ENCODE measurements around the gene GALR1.

The GALR1 gene, protein sequence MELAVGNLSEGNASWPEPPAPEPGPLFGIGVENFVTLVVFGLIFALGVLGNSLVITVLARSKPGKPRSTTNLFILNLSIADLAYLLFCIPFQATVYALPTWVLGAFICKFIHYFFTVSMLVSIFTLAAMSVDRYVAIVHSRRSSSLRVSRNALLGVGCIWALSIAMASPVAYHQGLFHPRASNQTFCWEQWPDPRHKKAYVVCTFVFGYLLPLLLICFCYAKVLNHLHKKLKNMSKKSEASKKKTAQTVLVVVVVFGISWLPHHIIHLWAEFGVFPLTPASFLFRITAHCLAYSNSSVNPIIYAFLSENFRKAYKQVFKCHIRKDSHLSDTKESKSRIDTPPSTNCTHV

GRCh38 chr18:77249569-77250500, at the start of gene GALR1:
Gene GALR1, plus strand, starts transcription at chr18:77249848. Its CDS starts 701 bp downstream, at chr18:77250549.
- DNase-seq (no peak), ATAC-seq (peak; percentile 35)
- Mint-ChIP-seq H3K4me3 (peak within 1 kb of the TSS; percentile 65 to 71), H3K9me3 (peaks cover 0 to 14% of the 10 kb centered on the region in 2 donors), H3K27me3 (peaks cover 93% of the 10 kb centered on the region), H3K4me1 (peaks cover 14% of the 10 kb centered on the region), H3K27ac (no peak within 1 kb of the TSS)

DNA sequence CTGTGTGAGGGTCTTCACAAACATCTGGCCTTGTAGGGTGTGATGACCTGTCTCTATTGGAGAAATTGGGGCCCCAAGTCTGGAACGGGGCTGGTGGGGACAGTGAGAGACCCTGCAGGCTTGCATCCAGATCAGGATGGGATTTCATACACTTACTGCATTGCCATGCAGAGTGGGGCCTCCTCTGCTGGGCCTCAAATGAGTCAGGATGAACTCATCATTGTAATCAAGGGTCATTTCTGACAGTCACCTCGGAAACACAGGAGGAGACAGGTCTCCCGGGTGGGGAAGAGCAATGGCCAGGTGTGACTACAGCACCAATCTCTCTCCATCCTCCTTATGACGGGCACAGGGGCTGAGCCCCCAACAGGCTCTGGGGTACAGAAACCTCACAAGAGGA, 48.1 kb upstream of the GALR1 start:
- peaks cover 8% of the 10 kb centered on the region for H3K27me3 Mint-ChIP-seq

GRCh38 chr18:77202329-77202728, 47.3 kb upstream of the GALR1 start:
- H3K27me3 Mint-ChIP-seq = peaks cover 8% of the 10 kb centered on the region
- H3K27ac Mint-ChIP-seq = no peak overlapping the region
- no peaks in the 10 kb centered on the region for H3K9me3 Mint-ChIP-seq
- DNase-seq (no peak), ATAC-seq (no peak)
- no peak overlapping the region for H3K4me3 Mint-ChIP-seq
- peaks cover 14% of the 10 kb centered on the region for H3K4me1 Mint-ChIP-seq

More for the DNA sequence above, 48.1 kb upstream of the GALR1 start:
- Mint-ChIP-seq H3K9me3 (no peaks in the 10 kb centered on the region), H3K4me3 (no peak overlapping the region), H3K4me1 (peaks cover 7% of the 10 kb centered on the region), H3K27ac (no peak overlapping the region)
- ATAC-seq = no peak
- DNase-seq = no peak

DNA sequence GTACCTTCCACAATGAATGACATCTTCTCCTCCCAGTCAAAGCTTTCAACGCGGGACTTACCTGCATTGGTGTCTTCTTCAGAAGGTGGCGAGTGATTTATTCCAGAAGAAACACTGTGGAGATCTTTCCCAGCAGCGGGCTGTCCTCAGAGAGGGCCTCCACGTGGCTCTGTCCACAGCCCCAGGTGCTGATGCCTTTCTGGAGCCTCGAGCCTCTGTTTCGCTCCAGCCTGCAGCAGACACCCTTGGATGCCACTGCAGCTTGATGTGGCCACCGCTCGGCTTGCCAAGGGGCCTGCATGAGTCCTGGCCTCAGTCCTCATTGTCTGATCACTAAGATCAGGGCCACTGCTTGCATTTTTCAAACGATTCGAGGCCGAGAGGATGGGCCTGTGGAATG, 46.6 kb upstream of the GALR1 start:
- Mint-ChIP-seq H3K4me1 (peaks cover 20% of the 10 kb centered on the region), H3K27me3 (peaks cover 8% of the 10 kb centered on the region), H3K27ac (peak overlapping the region in 1 of 2 donors; percentile 60), H3K4me3 (no peak overlapping the region), H3K9me3 (no peaks in the 10 kb centered on the region)
- DNase-seq (no peak), ATAC-seq (no peak)

- ATAC-seq (no peak), DNase-seq (no peak)
- Mint-ChIP-seq H3K9me3 (no peaks in the 10 kb centered on the region), H3K4me3 (no peak overlapping the region), H3K4me1 (peaks cover 28% of the 10 kb centered on the region), H3K27ac (peak overlapping the region in 1 of 2 donors; percentile 11), H3K27me3 (peaks cover 8% of the 10 kb centered on the region)
Observed at GRCh38 chr18:77203851-77204250, 45.8 kb upstream of the GALR1 start.

DNA sequence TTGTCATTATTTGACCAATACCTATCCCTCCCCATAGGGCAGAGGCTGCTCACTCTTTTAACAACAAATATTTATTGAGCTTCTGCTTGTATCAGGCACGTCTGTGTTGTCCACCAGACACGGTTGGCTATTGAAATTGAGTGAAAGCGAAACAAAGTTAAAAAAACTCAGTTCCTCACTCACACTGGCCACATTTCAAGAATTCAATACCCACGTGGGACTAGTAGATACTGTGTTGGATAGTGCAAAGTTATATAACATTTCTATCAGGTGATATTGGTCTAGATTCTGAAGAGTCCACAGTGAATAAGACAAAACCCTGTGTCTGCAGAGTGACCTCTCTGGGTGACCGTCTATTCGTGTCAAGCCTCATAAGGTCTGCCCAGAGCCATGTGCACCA, 43.9 kb upstream of the GALR1 start:
- no peak overlapping the region for H3K4me3 Mint-ChIP-seq
- no peak for ATAC-seq
- peaks cover 40% of the 10 kb centered on the region for H3K4me1 Mint-ChIP-seq
- H3K9me3 Mint-ChIP-seq = no peaks in the 10 kb centered on the region
- H3K27ac Mint-ChIP-seq = no peak overlapping the region
- peaks cover 8% of the 10 kb centered on the region for H3K27me3 Mint-ChIP-seq
- no peak for DNase-seq

DNA sequence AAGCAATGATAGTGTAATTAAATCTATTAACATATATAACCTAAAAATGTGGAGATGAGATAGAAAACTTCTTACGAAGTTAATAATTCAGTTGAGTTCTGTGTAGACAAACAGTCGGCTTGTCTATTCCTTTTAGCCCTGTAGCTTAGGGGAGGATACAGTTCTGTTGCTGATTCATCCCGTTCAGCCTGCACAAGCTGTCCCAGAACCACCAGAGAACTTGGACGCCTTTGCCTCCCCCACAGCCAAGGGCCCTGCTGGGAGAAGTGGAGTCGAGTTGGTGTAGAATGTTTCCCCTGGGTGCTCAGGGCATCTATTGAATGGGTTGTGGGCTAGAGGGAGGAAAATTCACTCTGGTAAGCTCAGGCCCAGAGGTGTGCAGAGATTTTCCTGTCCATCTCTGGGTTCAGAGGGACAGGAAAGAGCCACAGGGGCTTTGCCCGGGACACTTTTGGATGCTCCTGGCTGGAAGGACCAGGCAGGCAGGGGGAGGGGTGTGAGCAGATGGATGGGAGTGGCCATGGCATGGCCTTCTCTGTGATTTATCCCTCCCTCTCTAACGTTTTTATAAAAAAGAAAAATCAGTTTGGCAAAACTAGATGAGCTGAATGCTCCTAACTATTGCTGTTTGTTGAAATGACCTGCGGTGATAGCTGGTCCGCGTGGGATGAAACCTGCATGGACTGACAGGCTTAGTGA, 42.8 kb upstream of the GALR1 start:
- Mint-ChIP-seq H3K27ac (no peak overlapping the region), H3K9me3 (no peaks in the 10 kb centered on the region), H3K27me3 (peaks cover 8% of the 10 kb centered on the region), H3K4me1 (peaks cover 44% of the 10 kb centered on the region), H3K4me3 (no peak overlapping the region)
- DNase-seq (no peak), ATAC-seq (no peak)

DNA sequence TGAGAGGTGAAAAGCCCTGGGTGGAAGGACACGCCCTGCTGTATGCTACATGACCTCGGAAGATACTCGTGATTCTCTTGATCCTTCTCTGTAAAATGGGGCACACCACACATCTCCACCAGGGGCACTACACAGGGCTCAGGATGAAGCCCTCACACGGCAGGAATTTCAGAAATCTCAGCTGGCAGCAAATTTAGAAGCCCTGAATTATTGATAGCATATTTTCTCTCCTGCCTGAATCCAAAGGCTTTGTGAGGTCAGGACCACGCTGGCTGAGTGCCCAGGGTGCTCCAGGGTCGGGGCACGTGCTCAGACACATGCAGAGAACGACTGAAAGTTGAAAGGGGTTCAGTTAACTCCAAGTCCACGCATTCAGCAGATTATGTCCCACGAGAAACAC, 42.1 kb upstream of the GALR1 start:
- Mint-ChIP-seq H3K4me3 (peak overlapping the region; percentile 23 to 43), H3K4me1 (peaks cover 44% of the 10 kb centered on the region), H3K9me3 (no peaks in the 10 kb centered on the region), H3K27ac (peak overlapping the region; percentile 31 to 67), H3K27me3 (peaks cover 5% of the 10 kb centered on the region)
- ATAC-seq (peak; percentile 80), DNase-seq (peak; percentile 23 to 49)

- Mint-ChIP-seq H3K27me3 (no peaks in the 10 kb centered on the region), H3K27ac (peak overlapping the region; percentile 96 to 99), H3K9me3 (no peaks in the 10 kb centered on the region), H3K4me1 (peaks cover 44% of the 10 kb centered on the region), H3K4me3 (peak overlapping the region; percentile 83 to 88)
- ATAC-seq (peak; percentile 78), DNase-seq (peak in 1 of 2 donors; percentile 29)
Observed at GRCh38 chr18:77208964-77209363, 40.7 kb upstream of the GALR1 start.

GRCh38 chr18:77209587-77209986, 40.1 kb upstream of the GALR1 start:
- Mint-ChIP-seq H3K27ac (peak overlapping the region; percentile 58 to 59), H3K27me3 (no peaks in the 10 kb centered on the region), H3K9me3 (no peaks in the 10 kb centered on the region), H3K4me3 (peak overlapping the region; percentile 83 to 88), H3K4me1 (peaks cover 44% of the 10 kb centered on the region)
- ATAC-seq = peak; percentile 8
- no peak for DNase-seq

- H3K4me1 Mint-ChIP-seq = peaks cover 44% of the 10 kb centered on the region
- H3K27ac Mint-ChIP-seq = peak overlapping the region in 1 of 2 donors; percentile 49
- H3K27me3 Mint-ChIP-seq = no peaks in the 10 kb centered on the region
- ATAC-seq (peak; percentile 39), DNase-seq (no peak)
- peak overlapping the region in 1 of 2 donors; percentile 11 for H3K4me3 Mint-ChIP-seq
- no peaks in the 10 kb centered on the region for H3K9me3 Mint-ChIP-seq
Observed at GRCh38 chr18:77210249-77210648, 39.4 kb upstream of the GALR1 start.

DNA sequence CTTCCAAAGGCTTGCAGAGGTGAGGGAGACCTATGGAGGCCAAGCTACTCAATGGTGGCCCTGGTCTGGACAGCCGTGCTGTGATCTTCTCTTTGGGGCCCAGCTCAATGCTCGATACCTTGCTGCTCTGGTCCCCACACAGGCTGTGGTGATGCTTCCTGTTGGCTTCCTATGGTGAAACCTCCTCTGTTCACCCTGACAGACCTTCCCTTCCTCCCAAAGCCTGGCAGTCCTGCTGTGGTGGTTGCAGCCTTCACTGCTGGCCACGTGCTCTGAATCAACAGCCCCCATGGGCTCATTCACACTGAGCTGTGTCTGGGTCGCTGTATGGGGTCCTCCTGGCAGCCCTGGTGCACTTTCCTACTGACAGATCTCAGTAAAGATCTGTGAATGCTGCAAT, 31.0 kb upstream of the GALR1 start:
- Mint-ChIP-seq H3K9me3 (peaks cover 0 to 6% of the 10 kb centered on the region in 2 donors), H3K4me3 (no peak overlapping the region), H3K4me1 (peaks cover 9% of the 10 kb centered on the region), H3K27ac (no peak overlapping the region), H3K27me3 (no peaks in the 10 kb centered on the region)
- ATAC-seq = no peak
- no peak for DNase-seq

- no peaks in the 10 kb centered on the region for H3K27me3 Mint-ChIP-seq
- ATAC-seq = no peak
- peaks cover 0 to 6% of the 10 kb centered on the region in 2 donors for H3K9me3 Mint-ChIP-seq
- H3K4me3 Mint-ChIP-seq = no peak overlapping the region
- DNase-seq = no peak
- H3K27ac Mint-ChIP-seq = no peak overlapping the region
- H3K4me1 Mint-ChIP-seq = peaks cover 12% of the 10 kb centered on the region
Observed at GRCh38 chr18:77220726-77221125, 28.9 kb upstream of the GALR1 start.

DNA sequence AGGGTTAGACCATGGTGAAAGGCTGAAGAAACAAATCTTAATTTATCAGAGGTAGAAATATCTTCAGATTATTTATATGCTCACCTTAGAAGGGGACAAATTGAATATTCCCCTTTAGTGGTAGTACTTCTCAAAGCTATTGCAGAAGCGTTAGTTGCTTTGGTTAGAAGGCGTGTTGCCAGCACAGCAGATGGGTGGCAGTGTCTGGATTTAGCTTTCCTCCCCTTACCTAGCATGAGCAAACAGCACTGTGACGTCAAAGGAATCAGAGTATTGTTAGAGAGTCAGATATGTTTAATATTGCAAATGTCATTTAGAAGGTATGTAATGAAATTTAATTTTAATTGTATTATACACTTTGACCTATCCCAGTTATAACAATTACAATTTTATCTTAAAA, 27.2 kb upstream of the GALR1 start:
- DNase-seq = no peak
- Mint-ChIP-seq H3K27me3 (peaks cover 5% of the 10 kb centered on the region), H3K4me1 (peaks cover 12% of the 10 kb centered on the region), H3K27ac (no peak overlapping the region), H3K9me3 (peaks cover 0 to 6% of the 10 kb centered on the region in 2 donors), H3K4me3 (no peak overlapping the region)
- ATAC-seq = no peak

GRCh38 chr18:77223221-77223639, 26.4 kb upstream of the GALR1 start:
- Mint-ChIP-seq H3K27ac (no peak overlapping the region), H3K9me3 (peaks cover 0 to 6% of the 10 kb centered on the region in 2 donors), H3K4me1 (peaks cover 12% of the 10 kb centered on the region), H3K27me3 (peaks cover 6% of the 10 kb centered on the region), H3K4me3 (no peak overlapping the region)
- DNase-seq (peak in 1 of 2 donors; percentile 38), ATAC-seq (peak; percentile 86)
